ENCODE data around the gene BAHCC1.

- TF ChIP-seq POLR2AphosphoS5 (IDR thresholded peaks at IDR 0.05) (no peak), CTCF (IDR thresholded peaks at IDR 0.05; ENCODE audit: poor library complexity, severe bottlenecking) (no peak), EZH2 (IDR thresholded peaks at IDR 0.05; ENCODE audit: borderline replicate concordance, insufficient read depth, low read length, poor library complexity, severe bottlenecking) (no peak), REST (IDR thresholded peaks at IDR 0.05; ENCODE audit: borderline replicate concordance) (no peak), EP300 (conservative IDR thresholded peaks at IDR 0.05; ENCODE audit: poor library complexity, severe bottlenecking) (no peak), TAF1 (IDR thresholded peaks at IDR 0.05; ENCODE audit: low read depth) (no peak), RAD21 (conservative IDR thresholded peaks at IDR 0.05) (no peak), SMC3 (conservative IDR thresholded peaks at IDR 0.05; ENCODE audit: poor library complexity) (no peak), MXI1 (conservative IDR thresholded peaks at IDR 0.05; ENCODE audit: poor library complexity, severe bottlenecking) (no peak)
Measured at GRCh38 chr17:81436294-81436849, 41.1 kb downstream of the BAHCC1 start.
